Ascending aorta (tissue), 2 donors: ENCODE results near the gene PIGC. TPM values are rescaled to one million over a fixed set of nuclear protein-coding genes. Genes with fewer than 3 reads are reported as not detected.

Experiments
- DNase-seq, 2 donors: peaks; one replicate each; pipeline ENCODE4 v3.0.0-alpha.2; 2019; ENCODE audit warnings: low spot score in 2 of 2
- H3K27ac ChIP-seq, 2 donors: fragments of 200-600 bp; sonication (generic); one replicate each; pipeline ENCODE4 v1.5.1; 2016 to 2017; ENCODE audit warnings: mild to moderate bottlenecking in 1 of 2
- H3K27me3 ChIP-seq: fragments of 200-600 bp; sonication (generic); one replicate; pipeline ENCODE4 v1.5.1; 2017
- H3K36me3 ChIP-seq, 2 donors: fragments of 200-600 bp; sonication (generic); one replicate each; pipeline ENCODE4 v1.5.1; 2016
- H3K4me1 ChIP-seq, 2 donors: fragments of 200-600 bp; sonication (generic); one replicate each; pipeline ENCODE4 v1.5.1; 2016 to 2017; ENCODE audit warnings: mild to moderate bottlenecking in 1 of 2
- H3K4me3 ChIP-seq, 2 donors: fragments of 200-600 bp; sonication (generic); one replicate each; pipeline ENCODE4 v1.5.1; 2016 to 2017; ENCODE audit warnings: mild to moderate bottlenecking in 1 of 2
- H3K9me3 ChIP-seq, 2 donors: fragments of 200-600 bp; sonication (generic); one replicate each; pipeline ENCODE4 v1.5.1; 2016
- CTCF ChIP-seq, 3 experiments: fragments of 200-600 bp in 2 of 3; fragments of 450-650 bp in 1 of 3; sonication (generic) in 2 of 3; IDR thresholded peaks; one replicate each; pipeline ENCODE4 v1.5.1; 2016 to 2019; ENCODE audit warnings: antibody characterized with exemption in 3 of 3, mild to moderate bottlenecking in 1 of 3, moderate library complexity in 1 of 3
- intact Hi-C: fragments of 100-400 bp; cut with DNase I; formaldehyde crosslinking; loops from one replicate; pipeline ENCODE4 v1.15.1; 2023
- total RNA-seq: library from RNA; depleted of rRNA; stranded (reverse); fragments of >200 nt; gene quantifications from one replicate; pipeline ENCODE4 v1.1.0, GENCODE V29; 2016

Gene PIGC
- total RNA-seq, 1 donor from 2014 or later = 20.0 TPM

- intact Hi-C loops = no loop called here
- H3K27me3 ChIP-seq = no peaks in the 10 kb centered on the region
- no peak for TF ChIP-seq CTCF (IDR thresholded peaks at IDR 0.05)
- no peaks in the 10 kb centered on the region for H3K36me3 ChIP-seq
- no peak for DNase-seq
- H3K4me1 ChIP-seq = no peaks in the 10 kb centered on the region
- H3K27ac ChIP-seq = no peak overlapping the region
- no peaks in the 10 kb centered on the region for H3K9me3 ChIP-seq
- no peak overlapping the region for H3K4me3 ChIP-seq
Observed at GRCh38 chr1:172450524-172450885, 6.6 kb upstream of the PIGC start.

- H3K4me3 ChIP-seq = peak overlapping the region in 1 of 2 donors; percentile 38
- intact Hi-C loops = no loop called here
- peak in 1 of 2 donors; percentile 66 for DNase-seq
Observed at GRCh38 chr1:172449585-172450523, 6.0 kb upstream of the PIGC start.

GRCh38 chr1:172448995-172449584 lies 5.2 kb upstream of the PIGC start:
- H3K27ac ChIP-seq = no peak overlapping the region
- no peak for TF ChIP-seq CTCF (IDR thresholded peaks at IDR 0.05)
- H3K36me3 ChIP-seq = no peaks in the 10 kb centered on the region
- no peaks in the 10 kb centered on the region for H3K9me3 ChIP-seq
- peaks cover 0 to 3% of the 10 kb centered on the region in 2 donors for H3K4me1 ChIP-seq
- H3K4me3 ChIP-seq = no peak overlapping the region
- DNase-seq = no peak
- intact Hi-C loops = no loop called here
- no peaks in the 10 kb centered on the region for H3K27me3 ChIP-seq

More at GRCh38 chr1:172449585-172450523, 6.0 kb upstream of the PIGC start:
- peak; percentile 78 to 88 (median 78) for TF ChIP-seq CTCF (IDR thresholded peaks at IDR 0.05)
- no peaks in the 10 kb centered on the region for H3K36me3 ChIP-seq
- no peaks in the 10 kb centered on the region for H3K27me3 ChIP-seq
- no peak overlapping the region for H3K27ac ChIP-seq
- no peaks in the 10 kb centered on the region for H3K9me3 ChIP-seq
- H3K4me1 ChIP-seq = no peaks in the 10 kb centered on the region

GRCh38 chr1:172447641-172448040 lies 3.8 kb upstream of the PIGC start:
- no peak for DNase-seq
- Histone ChIP-seq H3K27ac (no peak overlapping the region), H3K36me3 (no peaks in the 10 kb centered on the region), H3K4me1 (peaks cover 0 to 10% of the 10 kb centered on the region in 2 donors), H3K4me3 (no peak overlapping the region), H3K9me3 (no peaks in the 10 kb centered on the region), H3K27me3 (no peaks in the 10 kb centered on the region)
- intact Hi-C loops = no loop called here
- TF ChIP-seq CTCF (IDR thresholded peaks at IDR 0.05) = no peak

GRCh38 chr1:172446547-172446946 lies 2.7 kb upstream of the PIGC start:
- Histone ChIP-seq H3K4me1 (peaks cover 0 to 10% of the 10 kb centered on the region in 2 donors), H3K27me3 (no peaks in the 10 kb centered on the region), H3K27ac (no peak overlapping the region), H3K36me3 (no peaks in the 10 kb centered on the region), H3K9me3 (no peaks in the 10 kb centered on the region), H3K4me3 (no peak overlapping the region)
- no peak for DNase-seq
- no peak for TF ChIP-seq CTCF (IDR thresholded peaks at IDR 0.05)
- intact Hi-C loops = no loop called here
